Pancreas (tissue), 10 donors: ENCODE measurements around the gene MORN5. TPM values are rescaled to one million over a fixed set of nuclear protein-coding genes. Genes with fewer than 3 reads are reported as not detected.

Experiments used
- ATAC-seq, 4 donors: fragments of 200-7000 bp; cut with Tn5 transposase; one replicate each; pipeline versions ENCODE4 v1.8.0 to v1.9.1; 2020; ENCODE audit warnings: mild to moderate bottlenecking in 4 of 4, moderate library complexity in 4 of 4
- DNase-seq, 6 donors: peaks; one replicate each; pipeline ENCODE4 v3.0.0-alpha.2; 2020
- FAIRE-seq: peaks from 2 replicates; lab custom pipeline; 2012; peaks lifted over from hg19 to GRCh38; lab: Jason Lieb, UNC
- H3K27ac ChIP-seq, 4 donors: fragments of 200-600 bp; sonication (generic); 1 replicate in 3 of 4; 2 replicates in 1 of 4; pipeline versions ENCODE4 v1.5.0 to v1.8.0; 2020
- H3K27me3 ChIP-seq, 4 donors: fragments of 200-600 bp; one replicate each; pipeline ENCODE4 v1.8.0; 2021
- H3K36me3 ChIP-seq, 3 donors: fragments of 200-600 bp; sonication (generic) in 1 of 3; one replicate each; pipeline versions ENCODE4 v1.5.0 to v1.8.0; 2020 to 2021
- H3K4me1 ChIP-seq, 3 donors: fragments of 200-600 bp; one replicate each; pipeline ENCODE4 v1.8.0; 2021
- H3K4me3 ChIP-seq, 4 donors: fragments of 200-600 bp; sonication (generic) in 2 of 4; one replicate each; pipeline versions ENCODE4 v1.5.0 to v1.8.0; 2020 to 2021
- H3K9me3 ChIP-seq, 4 donors: fragments of 200-600 bp; one replicate each; pipeline ENCODE4 v1.8.0; 2021
- WGBS, 2 donors: extraction: QIAGEN DNeasy Blood & Tissue Kit; methylation state at CpG; one replicate each; pipeline ENCODE4 v1.1.7; 2013; 5-methylcytosine and 5-hydroxymethylcytosine counted together
- intact Hi-C, 3 donors: fragments of 100-400 bp; cut with DNase I; formaldehyde crosslinking; loops; one replicate each; pipeline versions ENCODE4 v1.11.1 to v1.14.2; 2022
- polyA plus RNA-seq, 2 donors: library from polyadenylated mRNA; stranded (reverse); fragments of 200-250 nt; gene quantifications; one replicate each; pipeline ENCODE4 v1.2.3, GENCODE V29; 2013
- total RNA-seq, 6 donors: library from RNA; stranded (reverse); fragmentation: NEBNext Ultra II Directional in 4 of 6; extraction: Animal tissue kit (Norgen Biotek cat#: 25700) in 4 of 6; gene quantifications; one replicate each; pipeline versions ENCODE4 v1.2.1 to v1.2.4, GENCODE V29; 2021 to 2023
- TF ChIP-seq, protein P1 (sequence below), 4 donors: fragments of 200-600 bp; sonication (generic) in 3 of 4; IDR thresholded peaks; one replicate each; pipeline versions ENCODE4 v1.5.0 to v1.8.0; 2021; ENCODE audit warnings: antibody characterized with exemption in 4 of 4
- donor health status: healthy with polysubstance abuse.
- donor health status: DM: no; HTN: no; CAD: no; lungs with moderate emphysema.
- donor health status: DM: no; HTN: no; CAD: no.
- donor health status: control.
- donor health status: control.
- donor health status: Bipolar disorder and iron deficiency.
- donor health status: DM: yes; HTN: yes; CAD: no.
- donor health status: DM: no; HTN: no; CAD: no.
- donor health status: DM: no; HTN: no; CAD: no.
- donor health status: DM: yes; HTN: yes; CAD: no.

The MORN5 gene
- total and polyA plus RNA-seq, 8 donors = 0.45 to 0.79 (median 0.71) TPM; not detected in 5

- H3K27ac ChIP-seq = no peak overlapping the region
- H3K4me1 ChIP-seq = peaks cover 0 to 9% (median 0%) of the 10 kb centered on the region in 3 donors
- no peaks in the 10 kb centered on the region for H3K9me3 ChIP-seq
- FAIRE-seq (no peak), DNase-seq (no peak), ATAC-seq (no peak)
- intact Hi-C loops = no loop called here
- TF ChIP-seq, protein P1, sequence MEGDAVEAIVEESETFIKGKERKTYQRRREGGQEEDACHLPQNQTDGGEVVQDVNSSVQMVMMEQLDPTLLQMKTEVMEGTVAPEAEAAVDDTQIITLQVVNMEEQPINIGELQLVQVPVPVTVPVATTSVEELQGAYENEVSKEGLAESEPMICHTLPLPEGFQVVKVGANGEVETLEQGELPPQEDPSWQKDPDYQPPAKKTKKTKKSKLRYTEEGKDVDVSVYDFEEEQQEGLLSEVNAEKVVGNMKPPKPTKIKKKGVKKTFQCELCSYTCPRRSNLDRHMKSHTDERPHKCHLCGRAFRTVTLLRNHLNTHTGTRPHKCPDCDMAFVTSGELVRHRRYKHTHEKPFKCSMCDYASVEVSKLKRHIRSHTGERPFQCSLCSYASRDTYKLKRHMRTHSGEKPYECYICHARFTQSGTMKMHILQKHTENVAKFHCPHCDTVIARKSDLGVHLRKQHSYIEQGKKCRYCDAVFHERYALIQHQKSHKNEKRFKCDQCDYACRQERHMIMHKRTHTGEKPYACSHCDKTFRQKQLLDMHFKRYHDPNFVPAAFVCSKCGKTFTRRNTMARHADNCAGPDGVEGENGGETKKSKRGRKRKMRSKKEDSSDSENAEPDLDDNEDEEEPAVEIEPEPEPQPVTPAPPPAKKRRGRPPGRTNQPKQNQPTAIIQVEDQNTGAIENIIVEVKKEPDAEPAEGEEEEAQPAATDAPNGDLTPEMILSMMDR (IDR thresholded peaks at IDR 0.05) = no peak
- H3K36me3 ChIP-seq = no peaks in the 10 kb centered on the region
- peaks cover 0 to 34% (median 16%) of the 10 kb centered on the region in 4 donors for H3K27me3 ChIP-seq
- peak overlapping the region in 1 of 4 donors; percentile 41 for H3K4me3 ChIP-seq
- WGBS, 2 donors = 5 to 7% methylated on average over 10 of the region's 10 CpGs
These were observed 67.8 kb downstream of the MORN5 start for GRCh38 chr9:122227575-122227900.

DNA sequence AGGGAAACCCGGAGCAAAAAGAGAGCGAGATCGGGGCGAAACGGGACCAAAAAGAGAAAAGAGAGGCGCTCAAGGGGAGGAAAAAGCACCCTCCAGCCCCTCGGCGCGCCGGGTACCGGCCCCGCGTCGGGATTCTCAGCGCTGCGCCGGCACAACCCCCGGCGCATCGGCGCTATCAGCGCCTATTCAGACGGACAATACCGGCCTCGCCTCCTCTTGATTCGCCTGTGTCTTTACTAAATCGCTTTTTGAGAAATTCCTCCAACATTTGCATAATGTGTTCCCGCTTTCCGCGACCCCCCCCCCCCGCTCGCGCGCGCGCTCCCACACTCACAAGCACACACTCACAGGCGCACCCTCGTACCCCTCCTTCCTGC, 68.5 kb downstream of the MORN5 start:
- peaks cover 0 to 35% (median 16%) of the 10 kb centered on the region in 4 donors for H3K27me3 ChIP-seq
- 1 to 3% methylated on average over 38 of the region's 38 CpGs for WGBS, 2 donors
- intact Hi-C loops = no loop called here

DNA sequence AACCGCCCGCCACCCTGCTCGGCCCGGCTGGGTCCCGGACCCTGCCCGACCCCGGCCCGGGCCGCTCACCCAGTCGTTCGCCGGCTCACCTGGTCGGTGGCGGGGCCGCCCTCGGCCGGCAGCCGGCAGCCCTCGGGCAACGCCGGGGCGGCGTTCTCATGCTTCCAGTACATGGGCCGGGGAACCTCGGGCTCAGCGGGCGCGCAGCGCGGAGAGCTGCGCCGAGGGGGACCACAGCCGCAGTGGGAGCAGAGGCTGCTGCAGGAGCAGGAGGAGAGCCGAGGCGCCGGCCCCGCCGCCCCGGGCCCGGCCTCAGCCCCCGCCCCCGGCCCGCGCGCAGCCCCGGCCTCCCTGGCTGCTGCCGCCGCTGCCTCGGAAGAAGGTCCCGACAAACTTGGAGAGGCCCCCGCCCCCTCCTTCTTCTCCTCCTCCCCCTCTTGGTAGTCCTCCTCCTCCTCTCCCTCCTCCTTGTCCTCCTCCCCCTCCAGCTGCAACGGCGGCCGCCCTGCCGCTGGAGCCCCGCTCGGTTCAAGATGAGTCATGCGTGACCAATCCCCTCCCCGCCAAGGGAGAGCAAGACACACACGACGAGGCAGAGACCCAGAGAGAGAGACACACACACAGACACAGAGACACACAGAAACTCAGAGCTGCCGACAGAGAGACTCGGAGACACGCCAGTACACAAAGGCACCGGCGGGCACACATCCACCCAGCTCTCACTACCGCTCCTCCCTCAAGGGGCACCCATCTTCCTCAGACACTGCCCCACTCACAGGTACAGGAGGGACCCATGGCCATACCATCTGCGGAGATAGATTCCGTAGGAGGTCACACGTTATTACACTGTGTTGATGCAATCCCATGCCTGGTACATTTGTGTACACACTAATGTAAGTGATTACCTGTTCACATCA, 69.1 kb downstream of the MORN5 start, which contains the start of gene LHX6:
LHX6 (minus strand) TSS at position 390 of the 917 bp plus-strand sequence; CDS start at position 173, 217 bp downstream.
- H3K4me1 ChIP-seq = peaks cover 0 to 9% (median 0%) of the 10 kb centered on the region in 3 donors
- H3K27ac ChIP-seq = no peak within 1 kb of the TSS
- ATAC-seq = peak in 2 of 4 donors; percentile 38 to 55
- no peaks in the 10 kb centered on the region for H3K9me3 ChIP-seq
- peak within 1 kb of the TSS in 3 of 4 donors; percentile 7 to 41 (median 23) for H3K4me3 ChIP-seq
- H3K36me3 ChIP-seq = no peaks in the 10 kb centered on the region
- WGBS, 2 donors = 4 to 6% methylated on average over 54 to 70 of the region's 70 CpGs
- TF ChIP-seq, protein P1 (IDR thresholded peaks at IDR 0.05) = no peak
- intact Hi-C loops = no loop called here
- no peak for FAIRE-seq
- DNase-seq = peak in 2 of 6 donors; percentile 67 to 68
- peaks cover 0 to 33% (median 16%) of the 10 kb centered on the region in 4 donors for H3K27me3 ChIP-seq

More for the DNA sequence above, 68.5 kb downstream of the MORN5 start:
- FAIRE-seq = no peak
- DNase-seq = no peak
- TF ChIP-seq, protein P1 (IDR thresholded peaks at IDR 0.05) = no peak
- Histone ChIP-seq H3K27ac (no peak overlapping the region), H3K9me3 (no peaks in the 10 kb centered on the region), H3K36me3 (no peaks in the 10 kb centered on the region), H3K4me3 (peak overlapping the region in 3 of 4 donors; percentile 7 to 41 (median 23)), H3K4me1 (peaks cover 0 to 9% (median 0%) of the 10 kb centered on the region in 3 donors)
- peak in 1 of 4 donors; percentile 24 for ATAC-seq

- 40 to 41% methylated on average over 4 of the region's 4 CpGs for WGBS, 2 donors
- Histone ChIP-seq H3K4me3 (no peak overlapping the region), H3K27ac (no peak overlapping the region), H3K27me3 (peaks cover 0 to 30% (median 16%) of the 10 kb centered on the region in 4 donors), H3K36me3 (no peaks in the 10 kb centered on the region), H3K9me3 (no peaks in the 10 kb centered on the region), H3K4me1 (peaks cover 0 to 9% (median 0%) of the 10 kb centered on the region in 3 donors)
- DNase-seq (no peak), ATAC-seq (no peak), FAIRE-seq (no peak)
- intact Hi-C loops = no loop called here
- TF ChIP-seq, protein P1 (IDR thresholded peaks at IDR 0.05) = no peak
These were observed 69.8 kb downstream of the MORN5 start for GRCh38 chr9:122229485-122229837.
